GM15510 (cell line): ENCODE data around the gene SARS2.

Experiments
- POLR2A ChIP-seq: IDR thresholded peaks from 3 replicates; pipeline ENCODE4 v1.6.1; 2011; ENCODE audit warnings: borderline replicate concordance; ENCODE audit not compliant: insufficient read length; ENCODE audit errors: extremely low read depth

Gene SARS2

DNA sequence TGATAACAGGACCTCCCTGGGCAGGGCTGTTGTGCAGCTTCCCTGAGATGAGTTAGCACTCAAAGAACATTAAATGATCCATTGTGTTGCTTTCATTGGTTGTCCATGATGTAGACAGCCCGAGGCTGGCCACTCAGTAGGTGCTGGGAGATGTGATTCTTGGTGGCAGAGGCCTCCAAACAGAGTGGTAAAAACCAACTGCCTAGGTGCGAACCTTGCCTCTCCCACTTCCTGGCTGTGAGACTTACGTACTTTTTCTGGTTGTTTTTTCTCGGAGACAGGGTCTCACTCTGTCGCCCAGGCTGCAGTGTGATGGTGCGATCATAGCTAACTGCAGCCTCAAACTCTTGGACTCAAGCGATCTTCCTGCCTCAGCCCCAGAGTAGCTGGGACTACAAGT is 6.2 kb downstream of the SARS2 start:
- TF ChIP-seq POLR2A: no peak

DNA sequence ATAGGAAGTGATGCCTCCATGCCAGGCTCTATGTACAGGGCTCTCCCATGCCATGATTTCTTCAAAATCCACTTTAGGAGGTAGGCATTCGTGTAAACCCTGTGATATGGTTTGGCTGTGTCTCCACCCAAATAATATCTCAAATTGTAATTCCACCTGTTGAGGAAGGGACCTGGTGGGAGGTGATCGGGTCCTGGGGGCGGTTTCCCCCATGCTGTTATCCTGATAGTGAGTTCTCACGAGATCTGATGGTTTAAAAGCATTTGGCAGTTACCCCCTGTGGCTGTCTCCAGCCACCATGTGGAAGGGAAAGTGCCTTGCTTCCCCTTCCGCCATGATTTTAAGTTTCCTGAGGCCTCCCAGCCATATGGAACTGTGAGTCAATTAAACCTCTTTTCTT is 8.1 kb downstream of the SARS2 start:
- no peak for TF ChIP-seq POLR2A

DNA sequence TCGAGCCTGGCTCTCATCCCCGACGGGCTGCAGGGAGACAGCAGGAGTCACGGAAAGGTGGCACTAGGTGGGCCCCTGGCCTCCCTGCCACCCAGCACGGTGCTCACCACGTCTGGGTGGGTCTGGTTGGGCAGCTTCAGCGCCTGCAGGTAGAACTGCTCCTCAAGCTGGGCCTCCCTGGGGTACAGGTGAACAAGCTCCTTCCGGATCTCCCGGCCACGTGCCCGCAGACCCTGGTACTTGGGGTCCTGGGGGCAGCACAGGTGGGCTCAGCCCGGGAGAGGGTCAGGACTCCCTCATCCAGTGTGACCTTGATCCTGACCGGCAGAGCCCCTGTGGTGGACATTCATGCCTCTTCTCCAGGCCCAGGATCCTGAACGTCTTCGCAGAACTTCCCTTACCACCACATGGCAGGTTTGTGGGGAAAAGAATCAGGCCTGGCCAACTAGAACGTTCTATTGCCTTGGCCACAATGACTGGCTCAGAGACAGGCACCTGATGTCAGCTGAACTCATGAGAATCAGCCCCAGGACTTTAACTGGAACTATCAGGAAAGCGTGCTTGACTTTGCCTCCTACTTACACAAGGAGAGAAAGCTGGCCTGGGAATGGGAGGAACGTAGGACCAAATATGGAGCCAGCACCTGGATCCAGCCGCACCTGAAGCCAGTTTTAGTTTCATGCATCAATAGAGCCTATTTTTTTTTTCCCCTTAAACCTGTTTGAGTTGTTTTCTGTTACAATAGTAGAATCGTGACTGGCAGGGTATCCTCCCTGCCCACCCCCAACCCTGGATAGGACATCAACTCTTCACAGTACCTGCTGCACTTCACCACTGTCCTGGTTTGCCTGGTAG is 8.9 kb downstream of the SARS2 start:
- TF ChIP-seq POLR2A: no peak

DNA sequence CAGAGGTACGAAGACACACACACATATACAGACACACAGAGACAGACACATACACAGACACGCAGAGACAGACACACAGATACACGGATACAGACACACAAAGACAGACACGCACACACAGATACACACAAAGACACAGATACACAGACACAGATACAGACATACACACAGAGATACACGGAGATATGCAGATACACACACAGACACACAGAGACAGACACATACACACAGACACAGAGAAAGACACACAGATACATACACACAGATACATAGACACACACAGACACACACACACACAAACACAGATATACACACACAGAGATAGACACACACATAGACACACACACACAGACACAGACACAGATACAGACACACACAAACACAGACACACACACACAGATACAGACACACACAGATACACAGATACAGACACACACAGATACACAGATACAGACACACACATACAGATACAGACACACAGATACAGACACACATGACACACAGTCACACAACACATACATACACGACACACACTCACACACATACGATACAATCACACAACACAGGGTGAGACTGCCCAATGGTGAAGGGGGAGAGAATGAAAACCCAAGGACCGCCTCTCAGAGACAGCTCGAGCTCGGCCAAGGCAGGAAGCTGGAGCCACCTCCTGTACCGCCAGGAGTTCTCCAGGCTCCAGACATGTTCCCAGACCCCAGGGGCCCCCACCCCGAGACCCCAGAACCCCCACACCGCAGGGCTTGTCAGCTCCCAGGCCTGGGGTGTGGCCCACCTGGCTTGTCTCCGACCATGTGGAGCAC is 9.8 kb downstream of the SARS2 start:
- no peak for TF ChIP-seq POLR2A

DNA sequence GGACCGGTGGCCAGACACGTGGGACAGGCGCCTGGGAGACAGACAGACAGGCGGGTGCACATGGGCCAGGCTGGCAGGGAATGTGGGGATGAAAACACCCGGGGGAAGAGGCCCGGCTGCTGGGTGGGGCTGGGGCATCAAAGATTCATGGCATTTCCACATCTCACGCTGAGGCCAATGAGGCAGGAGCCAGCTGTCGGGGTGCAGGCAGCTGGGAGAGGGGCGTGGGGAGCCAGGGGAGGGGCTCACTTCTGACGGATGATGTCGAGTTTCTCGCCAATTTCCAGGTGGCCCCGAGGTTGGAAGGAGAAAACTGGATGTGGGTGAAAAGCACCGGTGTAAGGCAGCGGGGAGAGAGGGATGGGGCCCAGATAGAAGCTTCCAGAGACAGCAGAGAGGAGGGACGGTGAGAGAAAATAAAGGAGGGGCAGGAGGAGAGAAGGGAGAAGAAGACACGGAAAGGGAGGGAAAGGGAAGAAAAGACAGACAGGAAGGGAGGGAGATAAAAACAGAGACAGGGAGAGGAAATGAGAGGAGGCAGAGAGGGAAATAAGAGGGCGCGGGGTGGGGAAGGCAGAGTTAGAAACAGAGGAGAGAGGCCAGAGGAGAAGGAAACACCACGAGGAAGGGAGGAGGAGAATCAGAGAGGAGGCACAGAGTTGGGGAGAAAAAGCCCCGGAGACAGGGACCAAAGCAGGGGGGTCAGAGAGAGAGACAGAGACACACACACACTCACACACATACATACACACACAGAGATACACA is 10.5 kb downstream of the SARS2 start:
- no peak for TF ChIP-seq POLR2A

DNA sequence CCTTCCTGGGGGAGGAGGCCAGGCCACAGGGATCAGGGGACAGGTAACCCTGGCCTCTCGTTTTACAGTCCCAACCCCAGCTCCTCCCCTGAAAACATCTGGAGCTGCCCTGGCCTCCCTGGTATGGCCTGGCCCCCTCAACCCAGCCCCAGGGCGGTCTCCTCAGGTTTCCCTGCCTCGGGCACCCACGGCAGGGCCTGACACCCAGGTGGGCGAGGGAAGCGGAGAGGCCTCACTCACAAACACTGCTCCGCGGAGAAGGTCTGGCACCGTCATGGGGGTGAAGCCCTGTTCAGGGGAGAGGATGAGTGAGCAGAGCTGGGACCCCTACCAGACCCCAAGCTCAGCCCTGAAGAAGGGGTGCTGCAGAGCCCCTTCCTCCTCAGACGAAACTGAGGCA is 12.0 kb downstream of the SARS2 start:
- no peak for TF ChIP-seq POLR2A

DNA sequence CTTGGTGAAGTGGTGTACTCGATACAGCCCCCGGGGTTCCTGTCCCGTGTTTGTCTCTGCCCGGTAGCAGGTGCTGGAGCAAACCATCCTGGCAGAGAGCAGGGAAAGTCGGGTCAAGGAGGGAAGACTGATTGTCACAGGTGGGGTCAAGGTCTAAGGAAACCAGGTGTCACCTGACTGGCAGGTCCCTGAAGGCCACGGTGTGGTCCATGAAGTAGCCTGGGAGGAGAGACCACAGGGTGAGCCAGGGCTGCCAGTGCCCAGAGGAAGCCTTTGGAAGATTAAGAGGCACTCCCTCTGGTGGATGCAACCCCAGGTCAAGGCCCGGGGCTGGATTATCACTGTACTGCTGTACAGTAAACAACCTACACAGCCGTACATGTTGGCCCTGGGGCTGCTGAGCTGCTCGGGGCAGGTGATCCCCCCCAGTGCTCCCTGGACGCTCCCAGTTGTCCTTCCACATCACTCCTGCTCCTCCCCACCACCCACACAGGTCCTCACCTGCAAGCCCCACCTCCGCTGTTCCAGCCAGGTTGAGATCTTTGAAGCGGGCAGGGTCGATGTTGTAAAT is 12.6 kb downstream of the SARS2 start:
- no peak for TF ChIP-seq POLR2A

DNA sequence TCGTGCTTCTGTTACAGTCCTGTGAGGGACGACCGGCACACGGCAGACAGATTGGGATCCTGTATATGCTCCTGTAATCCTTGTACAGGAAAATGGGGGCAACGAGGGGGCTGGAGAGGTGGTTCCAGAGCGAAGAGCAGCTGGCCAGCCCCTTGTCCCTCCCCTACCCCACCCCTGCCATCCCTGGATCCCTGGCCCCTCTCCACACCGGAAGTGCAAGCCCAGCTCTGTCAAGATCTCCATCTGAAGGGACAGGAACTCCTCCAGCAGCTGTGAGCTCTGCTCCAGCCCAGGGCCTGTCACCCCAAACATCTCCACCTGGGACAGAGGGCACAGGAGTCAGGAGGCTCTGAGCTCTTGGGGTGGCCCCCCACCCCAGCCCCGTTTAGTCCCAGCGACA is 13.0 kb downstream of the SARS2 start:
- TF ChIP-seq POLR2A: no peak

DNA sequence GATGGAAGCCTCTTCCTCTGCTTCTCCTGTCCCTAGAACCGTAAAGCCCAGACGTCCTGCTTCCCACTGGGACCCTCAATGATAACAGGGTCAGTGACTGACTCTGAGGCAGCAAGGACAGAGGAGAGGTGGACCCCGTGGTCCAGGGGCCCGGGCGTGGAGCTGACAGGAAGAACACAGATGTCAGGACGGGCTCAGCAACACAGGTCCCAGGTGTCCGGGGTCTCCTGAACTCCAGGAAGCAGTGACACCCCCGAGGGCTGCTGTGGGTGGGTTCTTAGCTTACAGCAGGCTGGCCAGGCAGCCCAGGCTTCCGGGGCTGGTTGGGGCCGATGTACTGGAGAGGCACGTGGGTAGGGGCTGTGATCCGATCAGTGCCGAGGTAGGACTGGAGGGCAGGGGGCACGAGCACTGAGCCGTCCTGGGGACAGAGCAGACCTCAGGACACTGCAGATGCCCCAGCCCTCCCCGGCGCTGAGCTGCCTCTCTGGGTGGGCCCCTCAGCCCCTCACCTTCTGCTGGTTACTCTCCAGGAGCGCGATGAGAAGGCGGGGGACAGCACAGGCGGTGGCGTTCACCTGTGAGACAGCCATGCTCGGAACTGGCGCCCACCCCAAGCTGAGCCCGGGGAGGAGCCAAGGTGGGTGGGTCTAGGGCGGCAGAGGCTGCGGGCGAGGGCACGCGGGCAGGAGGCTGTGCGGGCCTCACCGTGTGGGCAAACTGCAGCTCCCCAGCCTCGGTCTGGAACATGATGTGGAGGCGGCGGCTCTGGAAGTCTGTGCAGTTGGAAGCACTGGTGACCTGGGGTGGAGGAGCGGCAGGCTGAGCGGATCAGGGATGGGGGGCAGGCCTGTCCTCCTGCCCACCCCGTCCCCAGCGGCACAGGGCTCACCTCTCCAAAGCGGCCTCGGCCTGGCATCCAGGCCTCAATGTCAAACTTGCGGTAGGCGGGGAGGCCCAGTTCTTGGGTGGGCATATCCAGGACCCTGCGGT is 14.9 kb downstream of the SARS2 start:
- no peak for TF ChIP-seq POLR2A

DNA sequence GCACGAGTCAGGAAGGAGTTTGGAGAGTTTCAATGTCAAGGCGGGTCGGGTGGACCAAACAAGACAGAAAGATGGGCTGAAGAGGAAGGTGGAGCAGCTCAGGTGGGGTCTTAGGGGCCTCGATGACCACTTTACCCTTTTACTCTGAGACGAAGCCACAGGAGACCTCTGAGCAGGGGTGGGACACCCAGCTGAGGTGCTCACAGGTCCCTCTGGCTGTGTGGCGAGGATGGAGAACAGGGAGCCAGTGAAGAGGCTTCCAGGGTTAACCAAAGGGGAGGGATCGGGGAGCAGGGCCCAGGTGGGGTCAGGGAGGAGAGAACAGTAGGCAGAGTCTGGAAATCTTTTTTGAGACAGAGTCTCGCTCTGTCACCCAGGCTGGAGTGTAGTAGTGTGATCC is 16.6 kb downstream of the SARS2 start:
- TF ChIP-seq POLR2A: no peak

DNA sequence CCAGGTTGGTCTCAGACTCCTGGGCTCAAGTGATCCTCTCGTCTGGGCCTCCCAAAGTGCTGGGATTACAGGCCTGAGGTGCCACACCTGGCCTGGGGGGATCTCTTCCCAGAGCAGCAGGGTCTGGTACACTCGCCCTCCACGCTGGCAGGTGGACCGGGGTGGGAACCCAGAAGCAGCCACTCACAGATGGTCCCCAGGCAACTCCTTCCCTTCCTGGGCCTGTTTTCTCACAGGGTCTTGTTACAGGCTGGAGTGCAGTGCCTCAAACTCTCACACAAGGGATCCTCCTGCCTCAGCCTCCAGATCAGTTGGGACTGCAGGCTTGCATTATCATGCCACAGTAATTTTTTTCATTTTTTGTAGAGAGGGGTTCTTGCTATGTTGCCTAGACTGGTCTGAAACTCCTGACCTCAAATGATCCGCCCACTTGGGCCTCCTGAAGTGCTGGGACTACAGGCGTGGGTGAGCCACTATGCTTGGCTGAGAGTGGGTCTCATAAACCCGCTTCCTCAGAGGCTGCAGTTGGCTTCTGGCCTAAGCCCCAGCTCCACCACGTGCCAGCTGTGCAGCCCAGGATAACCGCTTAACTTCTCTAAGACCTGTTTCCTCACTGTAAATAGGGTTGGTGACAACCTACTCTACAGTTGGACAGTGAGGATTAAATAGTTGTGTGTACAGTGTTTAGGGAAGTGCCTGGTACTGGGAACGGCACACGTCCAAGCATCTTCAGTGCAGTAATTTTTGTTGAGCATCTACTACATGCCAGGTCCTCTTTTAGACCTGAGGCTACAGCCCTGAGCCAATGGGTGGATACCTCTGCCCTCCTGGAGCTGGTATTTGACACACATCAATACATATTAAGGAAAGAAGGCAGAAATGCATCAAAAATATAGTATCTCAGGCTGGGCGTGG is 17.7 kb downstream of the SARS2 start:
- no peak for TF ChIP-seq POLR2A

DNA sequence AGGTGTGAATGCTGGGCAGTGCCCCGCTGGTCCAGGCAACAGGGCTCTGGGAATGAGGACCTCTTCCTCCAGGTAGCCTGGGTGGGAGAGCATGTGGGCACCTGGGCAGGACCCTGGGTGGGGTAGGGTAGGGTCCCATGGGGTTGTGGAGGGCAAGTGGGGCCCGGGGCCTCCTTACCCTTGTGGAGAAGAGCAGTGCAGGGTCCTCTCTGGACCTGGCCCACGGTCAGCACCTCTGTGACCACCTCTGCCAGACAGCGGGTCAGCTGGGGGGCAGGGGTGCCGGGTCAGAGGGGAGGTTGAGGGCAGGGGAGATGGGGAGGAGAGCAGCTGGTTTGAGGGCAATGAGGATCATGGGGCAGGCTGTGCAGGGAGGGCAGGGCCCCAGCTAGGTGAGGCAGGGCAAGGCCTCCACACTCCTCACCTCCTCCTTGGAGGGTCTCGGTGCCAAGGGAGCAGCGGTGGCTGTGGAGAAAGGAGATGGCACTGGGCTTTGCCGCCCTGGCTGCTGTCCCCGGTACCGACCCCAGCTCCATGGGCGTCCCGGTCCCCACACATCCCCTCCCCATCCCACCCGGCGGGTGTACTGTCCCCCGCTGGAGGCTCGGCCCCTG is 19.1 kb downstream of the SARS2 start:
- no peak for TF ChIP-seq POLR2A
